Calu3 (cell line): ENCODE measurements around the gene ADGRD1. TPM values are rescaled to one million over a fixed set of nuclear protein-coding genes. Genes with fewer than 3 reads are reported as not detected.

Source experiments
- BruUV-seq: library from RNA; stranded (reverse); fragments of 400-500 nt; replicated peaks from 2 replicates; lab custom pipeline; 2021; lab: Mats Ljungman, UMichigan
- CTCF ChIA-PET: fragments of 300-600 bp; sonication (Branson Sonifier 250); formaldehyde crosslinking; loops from one replicate; lab custom pipeline; 2022; ENCODE audit warnings: antibody characterized with exemption; lab: Charles Lee
- DNase-seq: peaks from one replicate; pipeline ENCODE4 v3.0.0; 2022
- H3K27ac Mint-ChIP-seq: one replicate; pipeline ENCODE4 v1.8.0; 2022; ENCODE audit warnings: mixed read lengths; ENCODE audit not compliant: unreplicated experiment
- H3K27me3 Mint-ChIP-seq: one replicate; pipeline ENCODE4 v1.8.0; 2022; ENCODE audit warnings: mixed read lengths; ENCODE audit not compliant: unreplicated experiment
- H3K36me3 Mint-ChIP-seq: one replicate; pipeline ENCODE4 v1.8.0; 2022; ENCODE audit warnings: mild to moderate bottlenecking, moderate library complexity, mixed read lengths; ENCODE audit not compliant: insufficient read depth, unreplicated experiment
- H3K4me1 Mint-ChIP-seq: one replicate; pipeline ENCODE4 v1.8.0; 2022; ENCODE audit warnings: mild to moderate bottlenecking, low read depth, mixed read lengths; ENCODE audit not compliant: unreplicated experiment
- H3K4me3 Mint-ChIP-seq: one replicate; pipeline ENCODE4 v1.8.0; 2022; ENCODE audit warnings: mild to moderate bottlenecking, low read depth, moderate library complexity, mixed read lengths; ENCODE audit not compliant: unreplicated experiment
- H3K9me3 Mint-ChIP-seq: one replicate; pipeline ENCODE4 v1.8.0; 2022; ENCODE audit warnings: low read depth, mixed read lengths; ENCODE audit not compliant: unreplicated experiment
- CTCF ChIP-seq: fragments of 200-600 bp; IDR thresholded peaks from one replicate; pipeline ENCODE4 v1.8.0; 2022; ENCODE audit warnings: antibody characterized with exemption; ENCODE audit not compliant: unreplicated experiment
- intact Hi-C: fragments of 100-400 bp; cut with micrococcal nuclease; formaldehyde crosslinking; loops from one replicate; pipeline ENCODE4 v1.10.0; 2022; ENCODE audit not compliant: unreplicated experiment
- total RNA-seq: library from RNA; stranded (reverse); gene quantifications from 2 replicates; pipeline ENCODE4 v1.2.3, GENCODE V29; 2022

The ADGRD1 gene
- total RNA-seq, 1 experiment from 2014 or later: not detected

GRCh38 chr12:130969223-130969622 is 15.5 kb downstream of the ADGRD1 start:
- peaks cover 48% of the 10 kb centered on the region for H3K27me3 Mint-ChIP-seq
- TF ChIP-seq CTCF: no peak
- intact Hi-C loops: no loop called here
- H3K4me1 Mint-ChIP-seq: no peaks in the 10 kb centered on the region
- H3K9me3 Mint-ChIP-seq: no peaks in the 10 kb centered on the region
- H3K4me3 Mint-ChIP-seq: no peak overlapping the region
- no TSS peak for BruUV-seq
- CTCF ChIA-PET: interaction anchor here (0.6 to 1.3 kb wide), 2 partner anchors 9 to 261 kb away, joined by 3 to 4 read pairs; no protein-coding TSS in a partner anchor
- H3K27ac Mint-ChIP-seq: no peak overlapping the region
- no peaks in the 10 kb centered on the region for H3K36me3 Mint-ChIP-seq
- no peak for DNase-seq

- no peaks in the 10 kb centered on the region for H3K4me1 Mint-ChIP-seq
- no peak overlapping the region for H3K27ac Mint-ChIP-seq
These were observed 16.6 kb downstream of the ADGRD1 start for GRCh38 chr12:130970165-130970907.

GRCh38 chr12:130970908-130971233 is 17.2 kb downstream of the ADGRD1 start:
- Mint-ChIP-seq H3K4me3 (no peak overlapping the region), H3K4me1 (no peaks in the 10 kb centered on the region), H3K27me3 (peaks cover 48% of the 10 kb centered on the region), H3K9me3 (no peaks in the 10 kb centered on the region), H3K36me3 (no peaks in the 10 kb centered on the region), H3K27ac (no peak overlapping the region)
- DNase-seq: no peak
- no TSS peak for BruUV-seq
- no peak for TF ChIP-seq CTCF
- CTCF ChIA-PET: interaction anchor here (0.6 kb wide), 1 partner anchor 810 kb away, joined by 9 read pairs; no protein-coding TSS in a partner anchor
- intact Hi-C loops: no loop called here

More at GRCh38 chr12:130970165-130970907, 16.6 kb downstream of the ADGRD1 start:
- intact Hi-C loops: no loop called here
- CTCF ChIA-PET: interaction anchor here (0.5 to 0.6 kb wide), 3 partner anchors 15 to 811 kb away, joined by 3 to 9 read pairs (median 3); no protein-coding TSS in a partner anchor
- BruUV-seq: no TSS peak
- Mint-ChIP-seq H3K4me3 (no peak overlapping the region), H3K27me3 (peaks cover 48% of the 10 kb centered on the region), H3K9me3 (no peaks in the 10 kb centered on the region), H3K36me3 (no peaks in the 10 kb centered on the region)
- no peak for DNase-seq
- no peak for TF ChIP-seq CTCF

- DNase-seq: no peak
- H3K36me3 Mint-ChIP-seq: no peaks in the 10 kb centered on the region
- intact Hi-C loops: no loop called here
- no peak overlapping the region for H3K4me3 Mint-ChIP-seq
- no TSS peak for BruUV-seq
- CTCF ChIA-PET: no interaction called here
- H3K27me3 Mint-ChIP-seq: peaks cover 48% of the 10 kb centered on the region
- H3K9me3 Mint-ChIP-seq: no peaks in the 10 kb centered on the region
- H3K4me1 Mint-ChIP-seq: no peaks in the 10 kb centered on the region
- no peak overlapping the region for H3K27ac Mint-ChIP-seq
- no peak for TF ChIP-seq CTCF
These were observed 18.3 kb downstream of the ADGRD1 start for GRCh38 chr12:130971925-130972585.
